Measurements from ENCODE around the gene NDFIP1. TPM values are rescaled to one million over a fixed set of nuclear protein-coding genes. Genes with fewer than 3 reads are reported as not detected.

The NDFIP1 gene
- total and polyA plus RNA-seq, 10 of the 15 experiments (the other 5 are each of a cell fraction or from before 2014, with no cell fraction given), result 0.08 to 2.7 (median 0.92) TPM

- in situ Hi-C loops (cut with MboI) (no loop called here), intact Hi-C loops (cut with micrococcal nuclease; ENCODE audit: unreplicated experiment) (no loop called here)
- SMC1A ChIA-PET (ENCODE audit: uncharacterized antibody, unreplicated experiment), result no interaction called here
- 61% methylated on average over 7 of the region's 7 CpGs for WGBS (ENCODE audit: insufficient coverage, insufficient replicate concordance, low lambda C conversion rate, missing lambda C conversion rate)
- H3K9me3 ChIP-seq (replicated peaks; ENCODE audit: control insufficient read depth, insufficient read depth, low read length), result no peaks in the 10 kb centered on the region
- ATAC-seq, result no peak
- no peaks in the 10 kb centered on the region; a peak in 1 of 4 replicates for H3K27me3 ChIP-seq (replicated peaks in 1 of 2; ENCODE audit: control insufficient read depth in 2 of 2, insufficient read depth in 2 of 2, low read length in 1 of 2)
- no peak overlapping the region for H2AFZ ChIP-seq (ENCODE audit: control insufficient read depth, low read depth, low read length)
- FAIRE-seq, result no peak
- no peaks in the 10 kb centered on the region for H3K36me3 ChIP-seq (ENCODE audit: control insufficient read depth in 2 of 2, insufficient read depth in 2 of 2, low read length in 1 of 2)
- RAD21 ChIA-PET (ENCODE audit: unreplicated experiment), result no interaction called here
- H3K9ac ChIP-seq (ENCODE audit: control insufficient read depth, insufficient read depth, low read length), result no peak overlapping the region
- H3K4me3 ChIP-seq, result no peak overlapping the region
- no peaks in the 10 kb centered on the region for H3K4me1 ChIP-seq (ENCODE audit: control insufficient read depth, insufficient read depth, low read length)
- BruUV-seq (replicated peaks), result no TSS peak
- no peaks in the 10 kb centered on the region for H3K79me2 ChIP-seq (ENCODE audit: control insufficient read depth, insufficient read depth, low read length)
- H3K27ac ChIP-seq (ENCODE audit: control insufficient read depth, insufficient read depth), result no peak overlapping the region
- no peak overlapping the region for H3K4me2 ChIP-seq (ENCODE audit: control insufficient read depth, insufficient read depth)
- TF ChIP-seq NFXL1 (IDR thresholded peaks at IDR 0.05; ENCODE audit: borderline replicate concordance) (no peak), FOXM1 (IDR thresholded peaks at IDR 0.05; ENCODE audit: low read depth, low read length) (no peak), TCF3 (IDR thresholded peaks at IDR 0.05; ENCODE audit: borderline replicate concordance, insufficient read depth, low read depth, low read length) (no peak), SIX5 (IDR thresholded peaks at IDR 0.05; ENCODE audit: low read depth, low read length, severe bottlenecking) (no peak), MAX (IDR thresholded peaks at IDR 0.05; ENCODE audit: low read depth, low read length) (no peak), WRNIP1 (IDR thresholded peaks at IDR 0.05; ENCODE audit: borderline replicate concordance, low read depth, low read length) (no peak), ASH2L (IDR thresholded peaks at IDR 0.05; ENCODE audit: borderline replicate concordance, low read depth) (no peak), ZNF24 (IDR thresholded peaks at IDR 0.05) (no peak), ATF2 (IDR thresholded peaks at IDR 0.05; ENCODE audit: low read length) (no peak), CHD4 (IDR thresholded peaks at IDR 0.05) (no peak), BCLAF1 (IDR thresholded peaks at IDR 0.05) (no peak), E2F8 (IDR thresholded peaks at IDR 0.05; ENCODE audit: low read depth, partially characterized antibody) (no peak), HDGF (IDR thresholded peaks at IDR 0.05) (no peak), RAD51 (IDR thresholded peaks at IDR 0.05) (no peak), SUPT20H (IDR thresholded peaks at IDR 0.05; ENCODE audit: borderline replicate concordance, control insufficient read depth, low read depth, low read length) (no peak), FOXK2 (IDR thresholded peaks at IDR 0.05) (no peak), HDAC2 (IDR thresholded peaks at IDR 0.05) (no peak)
- DNase-seq (ENCODE audit: low read depth, low spot score), result no peak
- CTCF ChIA-PET, result interaction anchor here (1.3 kb wide), 1 partner anchor 88 kb away, joined by 3 read pairs; no protein-coding TSS in a partner anchor
- POLR2A ChIA-PET, result no interaction called here
- no peaks in the 10 kb centered on the region; the same call in 1 of the 2 replicates for H4K20me1 ChIP-seq (ENCODE audit: control insufficient read depth, insufficient read depth)
These were observed 8.3 kb upstream of the NDFIP1 start for GRCh38 chr5:142100307-142100706.

Measured in GM12878 (cell line).